Activated CD4-positive, alpha-beta T cell treated with anti-CD3 and anti-CD28 coated beads for 4 hours (primary cell): Measurements from ENCODE around the gene MTHFR.
"Not testable (repeated sequence)": the region's sequence is repeated elsewhere in the genome, so short reads cannot be mapped to it uniquely, and the experiment has no call there.

Experiments
- DNase-seq, 2 donors: peaks; one replicate each; pipeline ENCODE4 v3.0.0-alpha.2; 2020

The MTHFR gene

GRCh38 chr1:11831945-11832725 lies 26.4 kb upstream of the MTHFR start:
- no peak for DNase-seq

- no peak for DNase-seq
Measured at GRCh38 chr1:11828511-11828910, 22.7 kb upstream of the MTHFR start.

GRCh38 chr1:11826946-11827345 lies 21.2 kb upstream of the MTHFR start:
- no peak for DNase-seq

- no peak for DNase-seq
Measured at GRCh38 chr1:11825131-11825530, 19.4 kb upstream of the MTHFR start.

- DNase-seq: no peak
Measured at GRCh38 chr1:11823366-11824137, 17.8 kb upstream of the MTHFR start.

GRCh38 chr1:11822091-11822490 lies 16.3 kb upstream of the MTHFR start:
- DNase-seq: no peak

- DNase-seq: no peak
Measured at GRCh38 chr1:11817192-11817591, 11.4 kb upstream of the MTHFR start.

GRCh38 chr1:11813021-11813420 lies 7.3 kb upstream of the MTHFR start:
- DNase-seq: no peak

- no peak for DNase-seq
Measured at GRCh38 chr1:11807133-11807532, 1.4 kb upstream of the MTHFR start.

- DNase-seq: no peak
Measured at GRCh38 chr1:11806307-11806936, 658 bp upstream of the MTHFR start.

- peak; percentile 44 to 54 for DNase-seq
Measured at GRCh38 chr1:11804666-11805421, 920 bp downstream of the MTHFR start.

- not testable (repeated sequence) for DNase-seq
Measured at GRCh38 chr1:11803924-11804665, 1.7 kb downstream of the MTHFR start.

- peak; percentile 68 for DNase-seq
Measured at GRCh38 chr1:11802973-11803885, 2.5 kb downstream of the MTHFR start.

GRCh38 chr1:11802616-11802972 lies 3.2 kb downstream of the MTHFR start:
- DNase-seq: no peak

- no peak for DNase-seq
Measured at GRCh38 chr1:11800756-11801433, 4.9 kb downstream of the MTHFR start.

- no peak for DNase-seq
Measured at GRCh38 chr1:11800391-11800755, 5.4 kb downstream of the MTHFR start.

GRCh38 chr1:11799896-11800295 lies 5.9 kb downstream of the MTHFR start:
- no peak for DNase-seq

GRCh38 chr1:11799099-11799498 lies 6.7 kb downstream of the MTHFR start:
- no peak for DNase-seq

- no peak for DNase-seq
Measured at GRCh38 chr1:11797525-11798216, 8.1 kb downstream of the MTHFR start.
